Smooth muscle cell (in vitro differentiated cells): Measurements from ENCODE around the gene TMEM119. TPM values are rescaled to one million over a fixed set of nuclear protein-coding genes. Genes with fewer than 3 reads are reported as not detected.

Experiments
- DNase-seq: peaks from one replicate; lab custom pipeline; 2025; ENCODE audit not compliant: unreplicated experiment; lab: John Stamatoyannopoulos, UW
- H2AFZ ChIP-seq: fragments of 200-600 bp; sonication (generic); 2 replicates; pipeline ENCODE4 v1.6.0; 2016; ENCODE audit warnings: antibody characterized with exemption, low read depth, mild to moderate bottlenecking
- H3F3A ChIP-seq: fragments of 200-600 bp; sonication (generic); 2 replicates; pipeline ENCODE4 v1.6.0; 2017; ENCODE audit warnings: antibody characterized with exemption, low read depth
- H3K27ac ChIP-seq: fragments of 200-600 bp; sonication (generic); 2 replicates; pipeline ENCODE4 v1.5.1; 2016; ENCODE audit warnings: low read depth, mild to moderate bottlenecking
- H3K27me3 ChIP-seq: fragments of 200-600 bp; sonication (generic); 2 replicates; pipeline ENCODE4 v1.6.1; 2016; ENCODE audit warnings: low read depth, mild to moderate bottlenecking
- H3K36me3 ChIP-seq: fragments of 200-600 bp; sonication (generic); 2 replicates; pipeline ENCODE4 v1.5.1; 2016; ENCODE audit warnings: low read depth
- H3K4me1 ChIP-seq: fragments of 200-600 bp; sonication (generic); 2 replicates; pipeline ENCODE4 v1.5.1; 2016; ENCODE audit warnings: low read depth
- H3K4me2 ChIP-seq: fragments of 200-600 bp; sonication (generic); 2 replicates; pipeline ENCODE4 v1.6.0; 2016; ENCODE audit warnings: mild to moderate bottlenecking
- H3K4me3 ChIP-seq: fragments of 200-600 bp; sonication (generic); 2 replicates; pipeline ENCODE4 v1.5.1; 2016; ENCODE audit warnings: mild to moderate bottlenecking
- H3K79me2 ChIP-seq: fragments of 200-600 bp; sonication (generic); 2 replicates; pipeline ENCODE4 v1.6.0; 2016; ENCODE audit warnings: low read depth, mild to moderate bottlenecking
- H3K9ac ChIP-seq: fragments of 200-600 bp; sonication (generic); 2 replicates; pipeline ENCODE4 v1.6.0; 2016; ENCODE audit warnings: low read depth
- H3K9me3 ChIP-seq: fragments of 200-600 bp; sonication (generic); replicated peaks from 2 replicates; pipeline ENCODE4 v1.5.1; 2016; ENCODE audit warnings: low read depth
- H4K20me1 ChIP-seq: fragments of 200-600 bp; sonication (generic); 2 replicates; pipeline ENCODE4 v1.6.0; 2016; ENCODE audit warnings: low read depth
- WGBS: methylation state at CpG from one replicate; pipeline ENCODE4 v1.1.7; 2016; ENCODE audit warnings: low lambda C conversion rate; 5-methylcytosine and 5-hydroxymethylcytosine counted together
- polyA plus RNA-seq: library from polyadenylated mRNA; unstranded; fragments of >200 nt; fragmentation: Nextera tagmentation; extraction: Ambion mirVana; gene quantifications from 2 replicates; pipeline ENCODE4 v1.2.1, GENCODE V29; 2016
- total RNA-seq: library from RNA; depleted of rRNA; stranded (reverse); fragments of >200 nt; gene quantifications from 2 replicates; pipeline ENCODE4 v1.2.3, GENCODE V29; 2014
- TF ChIP-seq, protein P1 (sequence below): fragments of 200-600 bp; sonication (generic); IDR thresholded peaks from 2 replicates; pipeline ENCODE4 v1.5.1; 2017; ENCODE audit warnings: borderline replicate concordance, mild to moderate bottlenecking, antibody characterized with exemption; ENCODE audit not compliant: insufficient read depth, poor library complexity, severe bottlenecking

The TMEM119 gene
- total and polyA plus RNA-seq, 2 experiments from 2014 or later, result 40.9 to 103 TPM

GRCh38 chr12:108618079-108618952, 20.4 kb upstream of the TMEM119 start:
- Histone ChIP-seq H4K20me1 (no peaks in the 10 kb centered on the region), H3K36me3 (no peaks in the 10 kb centered on the region), H2AFZ (no peak overlapping the region), H3F3A (peaks cover 6% of the 10 kb centered on the region), H3K79me2 (no peaks in the 10 kb centered on the region), H3K9me3 (no peaks in the 10 kb centered on the region), H3K27ac (no peak overlapping the region), H3K9ac (no peak overlapping the region), H3K4me1 (peaks cover 5% of the 10 kb centered on the region), H3K27me3 (no peaks in the 10 kb centered on the region), H3K4me2 (no peak overlapping the region), H3K4me3 (no peak overlapping the region)
- peak; percentile 41 for DNase-seq
- TF ChIP-seq, protein P1, sequence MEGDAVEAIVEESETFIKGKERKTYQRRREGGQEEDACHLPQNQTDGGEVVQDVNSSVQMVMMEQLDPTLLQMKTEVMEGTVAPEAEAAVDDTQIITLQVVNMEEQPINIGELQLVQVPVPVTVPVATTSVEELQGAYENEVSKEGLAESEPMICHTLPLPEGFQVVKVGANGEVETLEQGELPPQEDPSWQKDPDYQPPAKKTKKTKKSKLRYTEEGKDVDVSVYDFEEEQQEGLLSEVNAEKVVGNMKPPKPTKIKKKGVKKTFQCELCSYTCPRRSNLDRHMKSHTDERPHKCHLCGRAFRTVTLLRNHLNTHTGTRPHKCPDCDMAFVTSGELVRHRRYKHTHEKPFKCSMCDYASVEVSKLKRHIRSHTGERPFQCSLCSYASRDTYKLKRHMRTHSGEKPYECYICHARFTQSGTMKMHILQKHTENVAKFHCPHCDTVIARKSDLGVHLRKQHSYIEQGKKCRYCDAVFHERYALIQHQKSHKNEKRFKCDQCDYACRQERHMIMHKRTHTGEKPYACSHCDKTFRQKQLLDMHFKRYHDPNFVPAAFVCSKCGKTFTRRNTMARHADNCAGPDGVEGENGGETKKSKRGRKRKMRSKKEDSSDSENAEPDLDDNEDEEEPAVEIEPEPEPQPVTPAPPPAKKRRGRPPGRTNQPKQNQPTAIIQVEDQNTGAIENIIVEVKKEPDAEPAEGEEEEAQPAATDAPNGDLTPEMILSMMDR, result peak; percentile 98
- WGBS, result 26% methylated on average over 16 of the region's 16 CpGs

- H3K4me3 ChIP-seq, result no peak overlapping the region
- H3F3A ChIP-seq, result peaks cover 6% of the 10 kb centered on the region
- no peak for DNase-seq
- H3K4me1 ChIP-seq, result peaks cover under 1% of the 10 kb centered on the region
- no peak overlapping the region for H3K4me2 ChIP-seq
- H2AFZ ChIP-seq, result no peak overlapping the region
- H3K27ac ChIP-seq, result no peak overlapping the region
- H3K79me2 ChIP-seq, result no peaks in the 10 kb centered on the region
- H3K9me3 ChIP-seq, result no peaks in the 10 kb centered on the region
- no peaks in the 10 kb centered on the region for H3K36me3 ChIP-seq
- H3K27me3 ChIP-seq, result no peaks in the 10 kb centered on the region
- TF ChIP-seq, protein P1, result no peak
- H4K20me1 ChIP-seq, result no peaks in the 10 kb centered on the region
- H3K9ac ChIP-seq, result no peak overlapping the region
- 81% methylated on average over 14 of the region's 14 CpGs for WGBS
Measured at GRCh38 chr12:108616941-108617858, 19.3 kb upstream of the TMEM119 start.

- H3K27ac ChIP-seq, result no peak overlapping the region
Measured at GRCh38 chr12:108616359-108616758, 18.5 kb upstream of the TMEM119 start.

More at GRCh38 chr12:108616359-108616758, 18.5 kb upstream of the TMEM119 start:
- WGBS, result 96% methylated on average over 2 of the region's 2 CpGs
- Histone ChIP-seq H3K4me2 (no peak overlapping the region), H3K4me3 (no peak overlapping the region), H2AFZ (no peak overlapping the region), H3K9ac (no peak overlapping the region), H3K27me3 (no peaks in the 10 kb centered on the region), H3K79me2 (no peaks in the 10 kb centered on the region), H4K20me1 (no peaks in the 10 kb centered on the region), H3K9me3 (no peaks in the 10 kb centered on the region), H3K36me3 (no peaks in the 10 kb centered on the region), H3F3A (peaks cover 12% of the 10 kb centered on the region), H3K4me1 (no peaks in the 10 kb centered on the region)
- TF ChIP-seq, protein P1, result no peak
- no peak for DNase-seq
